IMR-90 (cell line): ENCODE data around the gene COX7A2L. TPM values are rescaled to one million over a fixed set of nuclear protein-coding genes. Genes with fewer than 3 reads are reported as not detected.

ENCODE experiments used
- ATAC-seq: fragments of 200-7000 bp; cut with Tn5 transposase; 2 replicates; pipeline ENCODE4 v1.9.1; 2020; ENCODE audit warnings: low read depth, mild to moderate bottlenecking, moderate library complexity
- BruUV-seq: library from RNA; stranded (reverse); fragments of 400-500 nt; replicated peaks from 2 replicates; lab custom pipeline; 2021; lab: Mats Ljungman, UMichigan
- CTCF ChIA-PET: fragments of 300-600 bp; formaldehyde crosslinking; extraction: SDS; loops from one replicate; lab custom pipeline; 2021; ENCODE audit warnings: antibody characterized with exemption; lab: Yijun Ruan, JAX
- POLR2A ChIA-PET: fragments of 300-600 bp; sonication (Branson Sonifier 250); formaldehyde crosslinking; loops from one replicate; lab custom pipeline; 2022; ENCODE audit warnings: antibody characterized with exemption; ENCODE audit not compliant: unreplicated experiment; lab: Charles Lee
- DNase-seq: peaks from one replicate; pipeline ENCODE4 v3.0.0; 2013
- H2AFZ ChIP-seq: replicated peaks from 2 replicates; pipeline ENCODE3; 2013; ENCODE audit warnings: low read length, mild to moderate bottlenecking; ENCODE audit not compliant: poor library complexity
- H2AK5ac ChIP-seq: 2 replicates; pipeline ENCODE4 v1.6.1; 2013; ENCODE audit warnings: low read depth, low read length, inconsistent platforms
- H2AK9ac ChIP-seq: replicated peaks from 2 replicates; pipeline ENCODE3; 2013; ENCODE audit warnings: mild to moderate bottlenecking, low read depth, low read length, moderate library complexity; ENCODE audit not compliant: poor library complexity
- H2BK120ac ChIP-seq: 2 replicates; pipeline ENCODE4 v1.6.1; 2013; ENCODE audit warnings: low read depth, low read length, inconsistent platforms
- H2BK15ac ChIP-seq: 3 replicates; pipeline ENCODE4 v1.6.1; 2013; ENCODE audit warnings: low read depth, low read length, inconsistent platforms
- H2BK20ac ChIP-seq: 2 replicates; pipeline ENCODE4 v1.6.1; 2013; ENCODE audit warnings: low read depth, mild to moderate bottlenecking, inconsistent platforms, low read length, moderate library complexity
- H2BK5ac ChIP-seq: 2 replicates; pipeline ENCODE4 v1.6.1; 2013; ENCODE audit warnings: mild to moderate bottlenecking, low read depth, low read length, inconsistent platforms; ENCODE audit not compliant: poor library complexity, severe bottlenecking
- H3K14ac ChIP-seq: replicated peaks from 2 replicates; pipeline ENCODE4 v1.6.1; 2013; ENCODE audit warnings: low read depth, low read length, inconsistent platforms
- H3K18ac ChIP-seq: 2 replicates; pipeline ENCODE4 v1.6.1; 2013; ENCODE audit warnings: low read depth, low read length, control low read depth
- H3K23ac ChIP-seq: 2 replicates; pipeline ENCODE4 v1.6.1; 2013; ENCODE audit warnings: low read depth, low read length, inconsistent platforms
- H3K27ac ChIP-seq: 2 replicates; pipeline ENCODE4 v1.5.1; 2013; ENCODE audit warnings: mild to moderate bottlenecking, control low read depth, low read length; ENCODE audit not compliant: insufficient read depth
- H3K27me3 ChIP-seq: 2 replicates; pipeline ENCODE4 v1.6.1; 2013; ENCODE audit warnings: low read length; ENCODE audit not compliant: control insufficient read depth, insufficient read depth
- H3K36me3 ChIP-seq: 2 replicates; pipeline ENCODE4 v1.6.1; 2013; ENCODE audit warnings: low read length, mixed read lengths; ENCODE audit not compliant: control insufficient read depth, insufficient read depth
- H3K4ac ChIP-seq: 2 replicates; pipeline ENCODE4 v1.6.1; 2013; ENCODE audit warnings: low read depth, low read length, inconsistent platforms
- H3K4me1 ChIP-seq: 2 replicates; pipeline ENCODE4 v1.6.1; 2013; ENCODE audit warnings: low read length, mixed read lengths; ENCODE audit not compliant: control insufficient read depth, insufficient read depth
- H3K4me2 ChIP-seq: 2 replicates; pipeline ENCODE4 v1.6.1; 2013; ENCODE audit warnings: low read depth, mild to moderate bottlenecking, control low read depth, low read length, moderate library complexity
- H3K4me3 ChIP-seq: 2 replicates; pipeline ENCODE4 v1.5.1; 2013; ENCODE audit warnings: low read depth, mild to moderate bottlenecking, control low read depth, low read length, moderate library complexity; ENCODE audit not compliant: insufficient read depth
- H3K56ac ChIP-seq: 2 replicates; pipeline ENCODE4 v1.6.1; 2013; ENCODE audit warnings: low read length, inconsistent platforms; ENCODE audit not compliant: insufficient read depth; ENCODE audit errors: extremely low read depth
- H3K79me1 ChIP-seq, 2 experiments: 2 replicates each; pipeline ENCODE4 v1.6.1; 2013; ENCODE audit warnings: low read length in 2 of 2, inconsistent platforms in 1 of 2, low read depth in 1 of 2
- H3K9ac ChIP-seq: 2 replicates; pipeline ENCODE4 v1.6.1; 2013; ENCODE audit warnings: low read depth, low read length, control low read depth
- H3K9me1 ChIP-seq: 2 replicates; pipeline ENCODE4 v1.6.1; 2013; ENCODE audit warnings: low read length, inconsistent platforms; ENCODE audit not compliant: insufficient read depth
- H3K9me3 ChIP-seq: 2 replicates; pipeline ENCODE4 v1.6.1; 2013; ENCODE audit warnings: low read length; ENCODE audit not compliant: control insufficient read depth, insufficient read depth
- H4K20me1 ChIP-seq: 2 replicates; pipeline ENCODE4 v1.6.1; 2013; ENCODE audit warnings: low read length, inconsistent platforms; ENCODE audit not compliant: insufficient read depth
- H4K5ac ChIP-seq: 2 replicates; pipeline ENCODE4 v1.6.1; 2013; ENCODE audit warnings: mild to moderate bottlenecking, low read depth, low read length, control low read depth
- H4K8ac ChIP-seq, 2 experiments: 2 replicates each; pipeline ENCODE4 v1.6.1; 2013; ENCODE audit warnings: low read depth in 2 of 2, low read length in 2 of 2, control low read depth in 1 of 2, inconsistent platforms in 1 of 2
- H4K91ac ChIP-seq: 2 replicates; pipeline ENCODE4 v1.6.1; 2013; ENCODE audit warnings: low read depth, low read length, inconsistent platforms; ENCODE audit not compliant: insufficient read depth
- BHLHE40 ChIP-seq: fragments of 150-350 bp; IDR thresholded peaks from 2 replicates; pipeline ENCODE4 v1.6.1; 2016; ENCODE audit warnings: mild to moderate bottlenecking, low read depth, low read length
- CEBPB ChIP-seq: IDR thresholded peaks from 2 replicates; pipeline ENCODE4 v1.6.1; 2012; ENCODE audit warnings: low read depth, low read length, improper control_type of control experiment
- CHD1 ChIP-seq: IDR thresholded peaks from 2 replicates; pipeline ENCODE4 v1.6.1; 2012; ENCODE audit warnings: low read depth, low read length, improper control_type of control experiment
- CTCF ChIP-seq: conservative IDR thresholded peaks from 2 replicates; pipeline ENCODE4 v1.5.1; 2012; ENCODE audit warnings: mild to moderate bottlenecking, low read depth, low read length, improper control_type of control experiment
- ELK1 ChIP-seq: fragments of 150-350 bp; IDR thresholded peaks from 2 replicates; pipeline ENCODE4 v1.6.1; 2016; ENCODE audit warnings: low read depth, mild to moderate bottlenecking, low read length, moderate library complexity, borderline replicate concordance
- FOS ChIP-seq: fragments of 150-350 bp; IDR thresholded peaks from 2 replicates; pipeline ENCODE4 v1.6.1; 2016; ENCODE audit warnings: low read depth, low read length
- MAFK ChIP-seq: IDR thresholded peaks from 2 replicates; pipeline ENCODE4 v1.6.1; 2012; ENCODE audit warnings: low read depth, low read length, improper control_type of control experiment
- MAZ ChIP-seq: IDR thresholded peaks from 2 replicates; pipeline ENCODE4 v1.6.1; 2012; ENCODE audit warnings: low read depth, mild to moderate bottlenecking, low read length, improper control_type of control experiment, moderate library complexity, borderline replicate concordance
- MXI1 ChIP-seq: IDR thresholded peaks from 2 replicates; pipeline ENCODE4 v1.6.1; 2012; ENCODE audit warnings: low read depth, mild to moderate bottlenecking, low read length, moderate library complexity, borderline replicate concordance
- NFE2L2 ChIP-seq: fragments of 150-350 bp; IDR thresholded peaks from 2 replicates; pipeline ENCODE4 v1.6.1; 2016; ENCODE audit warnings: low read depth, mild to moderate bottlenecking, low read length
- POLR2A ChIP-seq: IDR thresholded peaks from 2 replicates; pipeline ENCODE4 v1.6.1; 2012; ENCODE audit warnings: mild to moderate bottlenecking, low read depth, low read length
- RAD21 ChIP-seq: IDR thresholded peaks from 2 replicates; pipeline ENCODE4 v1.6.1; 2012; ENCODE audit warnings: low read length, improper control_type of control experiment
- RCOR1 ChIP-seq: IDR thresholded peaks from 2 replicates; pipeline ENCODE4 v1.6.1; 2012; ENCODE audit warnings: mild to moderate bottlenecking, low read length, improper control_type of control experiment; ENCODE audit not compliant: insufficient replicate concordance
- RFX5 ChIP-seq: IDR thresholded peaks from 2 replicates; pipeline ENCODE4 v1.8.0; 2012; ENCODE audit warnings: low read depth, mild to moderate bottlenecking, low read length, moderate library complexity
- SMC3 ChIP-seq: fragments of 150-350 bp; IDR thresholded peaks from 2 replicates; pipeline ENCODE4 v1.6.1; 2016; ENCODE audit warnings: low read depth, mild to moderate bottlenecking, antibody characterized with exemption, low read length, moderate library complexity
- USF2 ChIP-seq: fragments of 150-350 bp; IDR thresholded peaks from 2 replicates; pipeline ENCODE4 v1.6.1; 2017; ENCODE audit warnings: mild to moderate bottlenecking, antibody characterized with exemption, low read length, low read depth
- WGBS, 2 experiments: methylation state at CpG; one replicate each; pipeline versions ENCODE4 v1.1.5 to v1.1.7; 2013; ENCODE audit warnings: missing lambda C conversion rate in 2 of 2; ENCODE audit not compliant: insufficient read length in 1 of 2; ENCODE audit errors: extremely low coverage in 2 of 2; 5-methylcytosine and 5-hydroxymethylcytosine counted together
- dilution Hi-C: fragments of 300-500 bp; cut with HindIII; formaldehyde crosslinking; loops from one replicate; pipeline ENCODE4 v1.14.3; 2018; ENCODE audit warnings: low sequenced_read_pairs; ENCODE audit not compliant: unreplicated experiment
- in situ Hi-C: fragments of 300-500 bp; cut with MboI; formaldehyde crosslinking; loops from 3 replicates; pipeline ENCODE4 v1.14.3; 2019; ENCODE audit warnings: low sequenced_read_pairs, inconsistent platforms, mixed read lengths
- intact Hi-C: fragments of 100-400 bp; cut with micrococcal nuclease; formaldehyde crosslinking; loops from 2 replicates; pipeline ENCODE4 v1.10.0; 2022
- polyA plus RNA-seq, 3 experiments: library from polyadenylated mRNA; depleted of rRNA; stranded (reverse); fragments of >200 nt; gene quantifications; 2 replicates each; pipeline ENCODE4 v1.2.3, GENCODE V29; 2012; ENCODE audit warnings: low replicate concordance in 1 of 3
- total RNA-seq: library from RNA; depleted of rRNA; stranded (reverse); fragments of >200 nt; gene quantifications from 2 replicates; pipeline ENCODE4 v1.2.3, GENCODE V29; 2012

Gene COX7A2L
- total and polyA plus RNA-seq, 2 of the 4 experiments (the other 2 are of a cell fraction): 123 to 132 TPM

GRCh38 chr2:42360493-42360889 lies 526 bp downstream of the COX7A2L start:
- Histone ChIP-seq H4K8ac (peak overlapping the region; percentile 89 to 98), H4K91ac (peak overlapping the region; percentile 61), H4K5ac (peak overlapping the region; percentile 63; the same call in 1 of the 2 replicates), H2AK5ac (peak overlapping the region; percentile 86; the same call in 1 of the 2 replicates), H4K20me1 (peaks cover 40% of the 10 kb centered on the region), H3K4me1 (peaks cover 4% of the 10 kb centered on the region), H3K36me3 (0 out of 2 replicates have a peak, but pooled peaks cover 1% of the 10 kb centered on the region), H3K14ac (peak overlapping the region; percentile 80), H2BK5ac (peak overlapping the region; percentile 79), H3K27me3 (peaks cover 2% of the 10 kb centered on the region), H3K9me1 (peaks cover 10% of the 10 kb centered on the region), H2AK9ac (peak overlapping the region; percentile 96), H2BK15ac (no peak overlapping the region), H3K4me2 (peak overlapping the region; percentile 99), H3K9me3 (no peaks in the 10 kb centered on the region), H3K4ac (peak overlapping the region; percentile 87), H2BK20ac (no peak overlapping the region), H2AFZ (peak overlapping the region; percentile 97), H3K9ac (peak overlapping the region; percentile 92), H3K23ac (peak overlapping the region; percentile 80; the same call in 1 of the 2 replicates), H3K79me1 (peaks cover 11 to 41% of the 10 kb centered on the region in 2 experiments), H2BK120ac (no peak overlapping the region), H3K27ac (peak overlapping the region; percentile 94), H3K56ac (peak overlapping the region; percentile 73; the same call in 1 of the 2 replicates), H3K18ac (no peak overlapping the region; the same call in 1 of the 2 replicates), H3K4me3 (peak overlapping the region; percentile 86)
- dilution Hi-C loops (no loop called here), in situ Hi-C loops (no loop called here), intact Hi-C loops (loop anchor here (5.0 to 10.0 kb wide), 3 partner anchors 62 to 506 kb away; no protein-coding TSS in a partner anchor)
- no peak for ATAC-seq
- no TSS peak for BruUV-seq
- ChIA-PET POLR2A (no interaction called here), CTCF (no interaction called here)
- no peak for DNase-seq
- TF ChIP-seq USF2 (no peak), FOS (no peak), BHLHE40 (no peak), RAD21 (no peak), RFX5 (no peak), RCOR1 (no peak), POLR2A (no peak), ELK1 (no peak), CHD1 (no peak), MXI1 (no peak; the same call in 1 of the 2 replicates), SMC3 (no peak), MAFK (no peak), CEBPB (no peak), NFE2L2 (no peak), MAZ (no peak), CTCF (no peak)
- WGBS, 2 experiments: 0% methylated on average over 3 of the region's 15 CpGs; no CpG with 5 or more reads in 1 of the 2 experiments
